GM06990 (cell line): Measurements from ENCODE around the gene ITGA6.

Source experiments
- DNase-seq: peaks from one replicate; pipeline ENCODE4 v3.0.0-alpha.2; 2011; ENCODE audit not compliant: insufficient read length; ENCODE audit errors: extremely low read depth
- H3K27me3 ChIP-seq: replicated peaks from 2 replicates; pipeline ENCODE4 v1.6.0; 2011; ENCODE audit warnings: low read length; ENCODE audit not compliant: control insufficient read depth, insufficient read depth
- H3K36me3 ChIP-seq: 2 replicates; pipeline ENCODE4 v1.5.1; 2011; ENCODE audit warnings: low read length; ENCODE audit not compliant: control insufficient read depth, insufficient read depth
- H3K4me3 ChIP-seq: replicated peaks from 2 replicates; pipeline ENCODE4 v1.5.1; 2011; ENCODE audit warnings: low read depth, mild to moderate bottlenecking, control low read depth, low read length
- TF ChIP-seq, protein P1 (sequence below): IDR thresholded peaks from 2 replicates; pipeline ENCODE4 v1.5.1; 2011; ENCODE audit warnings: low read length, control low read depth, mild to moderate bottlenecking, inconsistent platforms; ENCODE audit not compliant: insufficient read depth, poor library complexity, severe bottlenecking

Gene ITGA6

DNA sequence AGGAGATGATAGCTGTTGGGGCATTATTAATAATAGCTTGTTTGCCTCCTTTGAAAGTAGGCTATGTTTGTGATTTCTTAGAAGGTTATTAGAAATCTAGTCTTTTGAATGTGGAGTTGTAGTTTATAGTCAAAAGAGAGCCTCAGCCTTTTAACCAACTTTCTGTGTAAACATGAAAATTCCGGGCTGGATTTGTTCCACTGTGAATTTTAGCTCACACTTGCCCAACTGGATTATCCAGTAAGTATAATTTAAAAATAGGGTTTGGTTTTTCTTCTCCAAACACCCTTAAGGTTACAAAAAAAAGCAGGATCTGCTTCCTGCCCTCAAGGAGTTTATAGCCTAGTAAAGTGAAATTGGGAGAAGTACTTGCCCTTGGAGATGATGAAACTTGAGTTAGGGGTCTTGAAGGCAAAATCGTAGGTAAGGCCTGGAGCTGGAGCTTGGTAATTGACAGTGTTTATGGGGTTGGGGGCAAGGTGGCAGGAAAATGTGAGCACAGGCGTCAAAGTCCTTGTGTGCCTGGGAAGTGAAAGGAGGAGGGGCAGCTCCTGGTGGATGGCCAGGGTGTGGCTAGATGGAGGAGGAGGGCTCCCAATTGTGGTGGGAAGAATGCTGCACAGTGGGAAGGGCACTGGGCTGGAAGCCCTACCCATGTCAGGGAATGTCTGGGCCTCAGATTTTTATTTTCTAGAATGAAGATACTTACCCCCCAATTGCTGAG, 21.3 kb downstream of the ITGA6 start:
- Histone ChIP-seq H3K36me3 (no peaks in the 10 kb centered on the region), H3K27me3 (no peaks in the 10 kb centered on the region), H3K4me3 (no peak overlapping the region)
- TF ChIP-seq, protein P1, sequence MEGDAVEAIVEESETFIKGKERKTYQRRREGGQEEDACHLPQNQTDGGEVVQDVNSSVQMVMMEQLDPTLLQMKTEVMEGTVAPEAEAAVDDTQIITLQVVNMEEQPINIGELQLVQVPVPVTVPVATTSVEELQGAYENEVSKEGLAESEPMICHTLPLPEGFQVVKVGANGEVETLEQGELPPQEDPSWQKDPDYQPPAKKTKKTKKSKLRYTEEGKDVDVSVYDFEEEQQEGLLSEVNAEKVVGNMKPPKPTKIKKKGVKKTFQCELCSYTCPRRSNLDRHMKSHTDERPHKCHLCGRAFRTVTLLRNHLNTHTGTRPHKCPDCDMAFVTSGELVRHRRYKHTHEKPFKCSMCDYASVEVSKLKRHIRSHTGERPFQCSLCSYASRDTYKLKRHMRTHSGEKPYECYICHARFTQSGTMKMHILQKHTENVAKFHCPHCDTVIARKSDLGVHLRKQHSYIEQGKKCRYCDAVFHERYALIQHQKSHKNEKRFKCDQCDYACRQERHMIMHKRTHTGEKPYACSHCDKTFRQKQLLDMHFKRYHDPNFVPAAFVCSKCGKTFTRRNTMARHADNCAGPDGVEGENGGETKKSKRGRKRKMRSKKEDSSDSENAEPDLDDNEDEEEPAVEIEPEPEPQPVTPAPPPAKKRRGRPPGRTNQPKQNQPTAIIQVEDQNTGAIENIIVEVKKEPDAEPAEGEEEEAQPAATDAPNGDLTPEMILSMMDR = no peak
- DNase-seq = no peak

DNA sequence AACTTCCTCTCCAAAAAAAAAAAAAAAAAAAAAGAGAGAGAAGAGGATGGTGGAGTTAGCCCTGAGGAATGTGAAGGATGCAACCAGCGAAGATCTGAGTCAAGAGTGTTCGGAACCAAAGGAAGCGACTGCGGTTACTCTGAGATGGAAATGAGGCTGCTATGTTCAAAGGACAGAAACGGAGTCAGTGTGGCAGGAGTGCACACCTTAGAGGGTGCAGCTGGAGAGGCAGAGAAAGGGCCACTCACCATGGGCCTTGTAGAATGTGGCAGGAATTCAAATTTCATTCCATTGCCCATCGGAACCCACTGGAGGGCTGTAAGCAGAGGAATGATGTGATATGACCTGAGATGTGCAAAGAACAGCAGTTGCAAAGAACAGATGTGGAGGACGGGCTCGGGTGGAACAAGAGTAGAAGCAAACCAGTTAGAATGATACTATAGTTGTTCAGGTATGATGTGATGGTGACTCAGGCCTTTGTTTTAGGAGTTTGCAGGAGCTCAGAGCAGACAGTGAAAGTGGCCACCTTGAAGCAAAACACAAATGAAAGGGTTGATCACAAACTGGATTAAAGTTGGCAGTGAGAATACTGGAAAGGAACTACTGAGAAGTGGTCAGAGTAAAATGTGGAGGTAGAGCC, 22.6 kb downstream of the ITGA6 start:
- no peak for DNase-seq
- no peaks in the 10 kb centered on the region for H3K36me3 ChIP-seq
- TF ChIP-seq, protein P1 = no peak
- H3K4me3 ChIP-seq = no peak overlapping the region
- H3K27me3 ChIP-seq = no peaks in the 10 kb centered on the region

DNA sequence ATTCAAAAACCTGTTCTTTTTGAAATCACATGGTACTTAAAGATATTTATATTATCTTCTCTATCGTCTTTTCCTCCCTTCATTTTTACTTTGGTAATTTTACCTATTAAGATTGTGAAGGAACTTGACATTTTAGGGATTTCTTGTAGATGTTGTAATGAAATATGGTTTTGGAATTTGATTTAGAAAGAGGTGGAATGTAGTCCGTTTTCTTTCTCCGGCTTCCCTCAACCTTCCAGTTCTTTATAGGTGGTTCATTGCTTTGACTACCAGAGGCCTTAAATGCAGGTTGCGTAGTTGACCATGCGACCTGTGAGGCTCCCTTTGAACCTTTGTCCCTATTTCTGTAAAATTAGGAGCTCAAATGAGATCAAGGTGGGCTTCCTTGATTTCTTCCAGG, 24.5 kb downstream of the ITGA6 start:
- no peaks in the 10 kb centered on the region for H3K36me3 ChIP-seq
- H3K4me3 ChIP-seq = no peak overlapping the region
- no peak for DNase-seq
- TF ChIP-seq, protein P1 = no peak
- no peaks in the 10 kb centered on the region for H3K27me3 ChIP-seq

DNA sequence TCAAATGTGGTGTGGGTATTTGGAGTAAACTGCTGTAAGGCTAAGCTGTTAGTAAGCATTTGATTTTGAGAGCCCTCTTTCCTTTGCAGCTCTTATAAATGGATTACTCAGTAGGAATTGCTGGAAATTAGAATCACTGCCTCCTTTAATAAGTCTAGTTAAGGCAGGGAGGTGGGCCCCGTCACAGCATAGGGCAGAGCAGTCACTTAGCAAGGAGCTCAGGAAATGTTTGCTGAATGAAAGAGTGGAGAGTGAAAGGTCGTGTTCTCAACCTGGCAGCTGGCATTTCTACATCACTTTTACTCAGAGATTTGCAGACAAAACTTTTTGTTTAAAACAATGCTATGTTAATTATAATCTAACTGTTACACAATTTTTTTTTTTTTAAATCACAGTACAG, 25.5 kb downstream of the ITGA6 start:
- Histone ChIP-seq H3K27me3 (no peaks in the 10 kb centered on the region), H3K4me3 (no peak overlapping the region), H3K36me3 (no peaks in the 10 kb centered on the region)
- TF ChIP-seq, protein P1 = no peak
- no peak for DNase-seq

DNA sequence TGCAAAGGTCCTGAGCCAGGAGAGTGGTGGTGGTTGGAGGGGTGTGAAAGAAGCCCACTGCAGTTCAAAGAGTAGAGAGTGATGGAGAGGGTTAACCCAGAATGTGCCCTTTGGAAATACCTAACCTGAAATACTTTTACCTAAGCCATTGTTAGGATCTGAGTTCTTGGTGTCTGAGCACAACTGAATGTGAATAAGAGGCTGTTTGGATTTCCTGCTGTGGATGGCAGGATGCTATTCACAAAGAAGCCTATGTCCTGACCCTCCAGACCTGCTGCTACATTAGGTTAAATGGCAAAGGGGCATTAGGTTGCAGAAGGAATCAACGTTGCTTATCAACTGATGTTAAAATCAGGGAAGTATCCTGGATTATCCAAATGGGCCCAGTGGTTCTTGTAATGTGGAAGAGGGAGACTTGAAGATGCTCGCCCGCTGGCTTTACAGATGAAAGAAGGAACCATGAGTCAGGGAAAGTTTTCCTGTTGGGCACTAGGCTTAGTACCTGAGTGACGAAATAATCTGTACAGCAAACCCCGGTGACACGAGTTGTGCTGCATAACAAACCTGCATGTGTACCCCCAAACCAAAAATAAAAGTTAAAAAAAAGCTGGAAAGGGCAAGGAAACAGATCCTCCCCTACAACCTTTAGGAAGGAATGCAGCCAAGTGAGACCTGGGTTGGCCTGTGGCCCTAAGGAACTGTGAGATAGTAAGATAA, 27.2 kb downstream of the ITGA6 start:
- Histone ChIP-seq H3K27me3 (no peaks in the 10 kb centered on the region; the same call in 1 of the 2 replicates), H3K4me3 (no peak overlapping the region), H3K36me3 (no peaks in the 10 kb centered on the region)
- TF ChIP-seq, protein P1 = no peak
- DNase-seq = no peak
